GM10248 (cell line): ENCODE data around the gene DMGDH.

Experiments
- CTCF ChIA-PET: fragments of 300-600 bp; sonication (Branson Sonifier 250); formaldehyde crosslinking; extraction: SDS; loops from one replicate; lab custom pipeline; 2021; ENCODE audit warnings: antibody characterized with exemption; lab: Yijun Ruan, JAX
- POLR2A ChIA-PET: fragments of 350-650 bp; sonication (Branson Sonifier 250); formaldehyde crosslinking; extraction: SDS; loops from one replicate; lab custom pipeline; 2020; ENCODE audit warnings: antibody characterized with exemption; lab: Yijun Ruan, JAX
- DNase-seq: peaks from one replicate; pipeline ENCODE4 v3.0.0; 2012; ENCODE audit errors: extremely low spot score
- TF ChIP-seq, protein P1 (sequence below): IDR thresholded peaks from 2 replicates; pipeline ENCODE4 v1.5.1; 2012; ENCODE audit warnings: mild to moderate bottlenecking, low read depth; ENCODE audit errors: extremely low read depth, missing control alignments, control extremely low read depth

DMGDH gene

DNA sequence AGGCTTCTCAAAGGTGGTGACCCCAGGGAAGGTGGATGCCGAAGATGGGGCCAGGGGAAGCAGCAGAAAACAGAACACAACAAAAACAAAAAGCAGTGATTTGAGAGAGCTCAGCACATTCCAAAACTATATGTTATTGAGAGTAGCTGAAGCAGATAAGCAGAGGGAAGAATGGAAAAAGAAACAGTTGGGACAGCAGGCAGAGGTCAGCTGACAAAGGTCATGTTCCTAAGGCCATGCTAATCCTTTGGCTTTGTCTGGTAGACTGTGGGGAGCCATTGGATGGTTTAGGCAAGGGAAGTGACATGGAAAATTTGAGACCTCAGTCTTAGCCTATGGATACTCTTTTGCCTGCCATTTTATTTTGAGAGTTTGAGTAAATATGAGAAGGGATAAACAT lies 14.5 kb downstream of the DMGDH start:
- TF ChIP-seq, protein P1, sequence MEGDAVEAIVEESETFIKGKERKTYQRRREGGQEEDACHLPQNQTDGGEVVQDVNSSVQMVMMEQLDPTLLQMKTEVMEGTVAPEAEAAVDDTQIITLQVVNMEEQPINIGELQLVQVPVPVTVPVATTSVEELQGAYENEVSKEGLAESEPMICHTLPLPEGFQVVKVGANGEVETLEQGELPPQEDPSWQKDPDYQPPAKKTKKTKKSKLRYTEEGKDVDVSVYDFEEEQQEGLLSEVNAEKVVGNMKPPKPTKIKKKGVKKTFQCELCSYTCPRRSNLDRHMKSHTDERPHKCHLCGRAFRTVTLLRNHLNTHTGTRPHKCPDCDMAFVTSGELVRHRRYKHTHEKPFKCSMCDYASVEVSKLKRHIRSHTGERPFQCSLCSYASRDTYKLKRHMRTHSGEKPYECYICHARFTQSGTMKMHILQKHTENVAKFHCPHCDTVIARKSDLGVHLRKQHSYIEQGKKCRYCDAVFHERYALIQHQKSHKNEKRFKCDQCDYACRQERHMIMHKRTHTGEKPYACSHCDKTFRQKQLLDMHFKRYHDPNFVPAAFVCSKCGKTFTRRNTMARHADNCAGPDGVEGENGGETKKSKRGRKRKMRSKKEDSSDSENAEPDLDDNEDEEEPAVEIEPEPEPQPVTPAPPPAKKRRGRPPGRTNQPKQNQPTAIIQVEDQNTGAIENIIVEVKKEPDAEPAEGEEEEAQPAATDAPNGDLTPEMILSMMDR, result no peak
- ChIA-PET CTCF (interaction anchor here (0.8 to 1.7 kb wide), 2 partner anchors 28 to 34 kb away, joined by 3 to 4 read pairs; no protein-coding TSS in a partner anchor), POLR2A (no interaction called here)
- no peak for DNase-seq

DNA sequence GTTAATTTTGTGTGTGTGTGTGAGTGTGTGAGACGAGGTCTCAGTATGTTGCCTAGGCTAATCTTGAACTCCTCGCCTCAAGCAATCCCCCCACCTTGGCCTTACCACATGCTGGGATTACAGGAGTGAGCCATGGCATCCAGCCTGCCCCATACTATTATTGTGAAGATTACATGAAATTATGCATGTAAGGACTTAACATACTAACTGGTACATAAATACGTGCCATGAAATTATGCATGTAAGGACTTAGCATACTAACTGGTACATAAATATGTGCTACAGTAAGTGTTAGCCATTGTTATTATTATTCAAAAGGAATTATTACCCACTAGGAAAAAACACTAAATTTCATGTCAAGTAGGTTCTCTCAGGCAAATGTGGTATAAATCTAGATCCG lies 16.2 kb downstream of the DMGDH start:
- POLR2A ChIA-PET, result no interaction called here
- TF ChIP-seq, protein P1, result no peak

DNA sequence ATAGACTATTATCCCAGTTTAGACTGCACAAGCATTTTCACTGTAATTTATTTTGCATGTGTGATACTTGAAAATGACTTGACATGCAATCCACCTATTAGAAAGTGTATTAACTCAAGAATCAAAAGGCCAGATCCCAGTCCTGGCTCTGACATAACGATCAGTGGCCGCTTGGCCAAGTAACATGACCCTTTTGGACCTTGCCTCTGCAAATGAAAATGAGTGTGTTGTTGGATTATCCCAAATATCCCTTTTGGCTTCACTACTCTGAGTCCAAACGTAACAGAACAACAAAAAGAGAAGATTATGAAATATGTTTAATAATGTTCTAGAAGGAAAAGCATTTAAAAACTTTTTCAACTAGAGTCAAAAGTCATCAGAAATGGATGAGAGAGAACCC lies 19.0 kb downstream of the DMGDH start:
- TF ChIP-seq, protein P1, result no peak
- ChIA-PET POLR2A (no interaction called here), CTCF (no interaction called here)
- no peak for DNase-seq

More for the DNA sequence above, 16.2 kb downstream of the DMGDH start:
- CTCF ChIA-PET, result interaction anchor here (0.8 to 1.3 kb wide), 2 partner anchors 19 to 28 kb away, joined by 3 read pairs; no protein-coding TSS in a partner anchor
- no peak for DNase-seq

DNA sequence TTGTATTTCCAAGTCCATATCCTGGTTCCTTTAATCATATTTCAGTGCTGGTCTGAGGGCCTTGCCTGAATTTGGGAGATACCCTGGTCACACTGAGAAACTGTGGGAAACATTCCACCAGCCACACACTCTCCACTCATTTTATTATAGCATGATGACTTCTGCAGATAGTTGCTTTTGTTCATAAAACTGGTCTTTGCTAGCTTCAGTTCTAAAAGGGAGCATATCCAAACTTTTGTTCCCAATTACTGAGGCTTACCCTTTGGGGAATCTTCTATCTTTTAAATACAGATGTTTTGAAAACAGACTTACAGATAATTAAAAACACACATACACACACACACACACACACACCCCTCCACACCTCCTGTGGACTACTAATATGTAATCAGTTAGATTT lies 21.0 kb downstream of the DMGDH start:
- no peak for DNase-seq
- ChIA-PET CTCF (interaction anchor here (0.9 to 1.3 kb wide), 3 partner anchors 19 to 24 kb away, joined by 3 to 10 read pairs (median 4); partner anchors contain the start of gene BHMT2), POLR2A (no interaction called here)
- TF ChIP-seq, protein P1, result no peak

DNA sequence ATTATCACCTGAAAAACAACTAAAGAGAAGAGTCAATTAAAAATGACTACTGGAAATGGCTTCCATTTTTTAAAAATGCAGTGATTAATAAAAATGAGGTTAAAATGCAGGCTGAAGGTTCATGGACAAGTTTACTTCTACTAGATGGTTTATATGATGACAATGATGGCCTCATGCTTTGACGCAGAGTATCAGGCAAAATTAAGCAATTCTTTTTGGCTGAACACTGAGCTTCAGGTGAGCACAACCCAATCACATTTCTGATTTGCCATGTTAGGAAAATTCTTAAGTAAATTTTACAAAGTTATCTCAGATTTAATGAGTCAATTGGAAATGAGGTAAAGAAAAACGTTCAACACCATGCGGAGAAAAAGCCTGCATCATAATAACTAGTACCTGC lies 22.3 kb downstream of the DMGDH start:
- TF ChIP-seq, protein P1, result no peak
- POLR2A ChIA-PET, result no interaction called here
- no peak for DNase-seq
- CTCF ChIA-PET, result interaction anchor here (0.9 to 2.7 kb wide), 6 partner anchors 13 to 27 kb away, joined by 3 to 11 read pairs (median 4); no protein-coding TSS in a partner anchor

DNA sequence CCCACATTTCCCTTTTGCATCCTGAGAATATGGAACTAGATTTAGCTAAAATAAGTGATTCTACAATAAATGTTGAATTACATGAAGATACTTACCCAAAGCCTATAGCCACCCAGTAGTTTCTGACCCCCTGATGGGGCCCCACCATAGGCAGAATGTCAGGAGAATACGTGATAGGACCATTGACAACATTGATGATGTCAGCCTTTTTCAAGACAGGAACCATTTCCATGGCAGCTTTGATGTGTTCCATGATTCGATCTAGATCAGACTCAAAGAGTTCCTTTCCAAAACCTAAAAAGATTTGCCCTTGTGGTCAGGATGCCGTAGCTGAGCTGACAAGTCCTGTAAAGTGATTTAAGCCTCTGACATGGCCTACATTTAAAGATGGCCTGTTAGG lies 27.3 kb downstream of the DMGDH start:
- DNase-seq, result no peak
- ChIA-PET CTCF (interaction anchor here (1.1 to 7.0 kb wide), 2 partner anchors 15 to 20 kb away, joined by 4 to 60 read pairs; no protein-coding TSS in a partner anchor), POLR2A (no interaction called here)
- TF ChIP-seq, protein P1, result no peak

DNA sequence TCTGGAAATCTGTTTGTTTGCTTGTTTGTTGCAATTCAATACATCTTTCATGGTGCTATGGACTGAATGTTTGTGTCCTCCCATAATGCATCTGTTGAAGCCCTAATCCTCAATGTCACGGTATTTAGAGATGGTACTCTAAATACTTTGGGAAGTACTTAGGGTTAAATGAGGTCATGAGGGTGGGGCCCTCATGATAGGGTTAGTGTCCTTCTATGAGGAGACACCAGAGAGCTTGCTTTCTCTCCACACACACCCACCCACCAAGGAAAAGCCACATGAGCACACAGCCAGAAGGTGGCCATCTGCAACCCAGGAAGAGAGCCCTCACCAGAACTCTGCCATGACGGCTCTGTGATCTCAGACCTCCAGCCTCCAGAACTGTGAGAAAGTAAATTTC lies 32.7 kb downstream of the DMGDH start:
- TF ChIP-seq, protein P1, result no peak
- ChIA-PET POLR2A (no interaction called here), CTCF (interaction anchor here (1.5 to 4.4 kb wide), 2 partner anchors 12 to 15 kb away, joined by 5 to 26 read pairs; no protein-coding TSS in a partner anchor)
- DNase-seq, result no peak
